ENCODE data around the gene MLPH.

MLPH gene

DNA sequence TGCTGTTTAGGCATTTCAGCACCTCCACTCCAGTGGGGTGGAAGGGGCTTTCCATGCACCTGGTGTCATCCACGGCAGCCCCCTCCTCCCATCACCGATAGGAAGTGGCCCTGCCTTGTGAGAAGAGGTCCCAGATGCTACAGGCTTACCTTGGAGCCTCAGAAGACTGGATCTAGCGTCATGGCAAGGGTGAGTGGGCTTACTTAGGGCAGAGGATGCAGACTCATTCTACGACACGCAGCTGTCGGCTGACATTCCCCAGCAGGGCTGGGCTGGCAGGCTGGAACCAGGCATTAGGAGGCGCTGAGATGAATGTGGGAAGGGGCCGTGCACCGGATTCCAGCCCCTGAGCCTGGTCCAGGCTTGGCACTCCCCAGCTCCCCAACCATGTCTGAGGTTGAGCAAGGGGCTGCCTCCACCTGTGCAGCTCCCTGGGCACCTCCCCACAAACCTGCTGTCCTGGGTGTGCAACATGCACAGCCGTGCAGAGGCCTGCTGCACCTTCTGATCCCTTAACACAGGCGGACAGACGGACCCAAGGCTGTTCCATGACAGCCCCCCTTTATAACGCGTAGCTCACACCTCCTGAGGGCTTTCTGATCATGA, 77.6 kb downstream of the MLPH start:
- no peak overlapping the region for H4K91ac ChIP-seq (ENCODE audit: low read depth, low read length, poor library complexity)

DNA sequence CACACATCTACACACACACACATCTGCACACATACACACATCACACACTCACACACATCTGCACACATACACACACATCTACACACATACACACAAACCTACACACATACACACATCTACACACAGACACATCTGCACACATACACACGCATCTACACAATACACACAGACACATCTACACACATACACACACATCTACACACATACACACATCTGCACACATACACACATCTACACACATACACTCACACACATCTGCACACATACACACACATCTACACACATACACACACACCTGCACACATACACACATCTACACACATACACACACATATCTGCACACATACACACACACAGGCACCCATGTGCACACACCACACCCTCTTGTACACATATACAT, 78.9 kb downstream of the MLPH start:
- H2AFZ ChIP-seq (ENCODE audit: low read length), result no peak overlapping the region
- no peak overlapping the region for H3K4ac ChIP-seq (ENCODE audit: low read length)
- H3K4me3 ChIP-seq (ENCODE audit: low read length in 2 of 2), result no peak overlapping the region
- H2BK5ac ChIP-seq (ENCODE audit: low read length), result no peak overlapping the region
- no peak overlapping the region for H2BK12ac ChIP-seq (ENCODE audit: low read length)
- H2AK5ac ChIP-seq (ENCODE audit: low read depth, low read length), result no peak overlapping the region
- no peak overlapping the region for H3K4me2 ChIP-seq (ENCODE audit: insufficient read depth, low read length, poor library complexity, severe bottlenecking)
- no peaks in the 10 kb centered on the region for H3K4me1 ChIP-seq (ENCODE audit: control insufficient read depth in 2 of 2, insufficient read depth in 1 of 2, low read depth in 1 of 2, low read length in 2 of 2)
- no peak overlapping the region for H3K9ac ChIP-seq (ENCODE audit: low read depth, low read length, poor library complexity)
- H3K14ac ChIP-seq (ENCODE audit: low read length), result peak overlapping the region; percentile 79
- no peak overlapping the region for H2BK120ac ChIP-seq (ENCODE audit: low read depth, low read length)
- H4K8ac ChIP-seq (ENCODE audit: low read depth, low read length), result no peak overlapping the region
- H4K91ac ChIP-seq (ENCODE audit: low read depth, low read length, poor library complexity), result no peak overlapping the region
- H3K23ac ChIP-seq (ENCODE audit: low read depth, low read length, poor library complexity), result no peak overlapping the region
- no peaks in the 10 kb centered on the region for H3K36me3 ChIP-seq (replicated peaks in 1 of 2; ENCODE audit: control insufficient read depth in 2 of 2, insufficient read depth in 2 of 2, low read length in 2 of 2)
- no peak overlapping the region for H3K18ac ChIP-seq (ENCODE audit: low read length)
- H3K9me3 ChIP-seq (replicated peaks in 1 of 2; ENCODE audit: control insufficient read depth in 2 of 2, insufficient read depth in 1 of 2, low read depth in 1 of 2, low read length in 2 of 2), result peaks cover 0 to 8% of the 10 kb centered on the region in 2 donors
- no peak for DNase-seq (ENCODE audit: low spot score)
- peaks cover 0 to 7% (median 2%) of the 10 kb centered on the region in 3 experiments for H3K27me3 ChIP-seq (ENCODE audit: control insufficient read depth in 3 of 3, insufficient read depth in 3 of 3, low read depth in 1 of 3, low read length in 3 of 3)
- no peak overlapping the region for H2BK15ac ChIP-seq (ENCODE audit: low read length)
- no peak overlapping the region for H3K27ac ChIP-seq (replicated peaks; ENCODE audit: low read length)
- H3K79me1 ChIP-seq (ENCODE audit: low read depth, low read length), result no peaks in the 10 kb centered on the region
- no CpG with 5 or more reads among the region's 1 CpG for WGBS, 2 donors (ENCODE audit: extremely low coverage in 2 of 2, insufficient read length in 2 of 2, insufficient replicate concordance in 1 of 2)

More for the DNA sequence above, 77.6 kb downstream of the MLPH start:
- H2AK5ac ChIP-seq (ENCODE audit: low read depth, low read length), result no peak overlapping the region
- H3K27me3 ChIP-seq (ENCODE audit: control insufficient read depth in 3 of 3, insufficient read depth in 3 of 3, low read depth in 1 of 3, low read length in 3 of 3), result peaks cover 0 to 7% (median 2%) of the 10 kb centered on the region in 3 experiments
- H3K14ac ChIP-seq (ENCODE audit: low read length), result no peak overlapping the region
- no peak overlapping the region for H4K8ac ChIP-seq (ENCODE audit: low read depth, low read length)
- H3K36me3 ChIP-seq (replicated peaks in 1 of 2; ENCODE audit: control insufficient read depth in 2 of 2, insufficient read depth in 2 of 2, low read length in 2 of 2), result no peaks in the 10 kb centered on the region
- H3K9me3 ChIP-seq (replicated peaks in 1 of 2; ENCODE audit: control insufficient read depth in 2 of 2, insufficient read depth in 1 of 2, low read depth in 1 of 2, low read length in 2 of 2), result peaks cover 0 to 8% of the 10 kb centered on the region in 2 donors
- H3K4me1 ChIP-seq (ENCODE audit: control insufficient read depth in 2 of 2, insufficient read depth in 1 of 2, low read depth in 1 of 2, low read length in 2 of 2), result no peaks in the 10 kb centered on the region
- H3K4me2 ChIP-seq (ENCODE audit: insufficient read depth, low read length, poor library complexity, severe bottlenecking), result no peak overlapping the region
- H3K18ac ChIP-seq (ENCODE audit: low read length), result no peak overlapping the region
- H3K79me1 ChIP-seq (ENCODE audit: low read depth, low read length), result no peaks in the 10 kb centered on the region
- H2BK5ac ChIP-seq (ENCODE audit: low read length), result no peak overlapping the region
- H3K23ac ChIP-seq (ENCODE audit: low read depth, low read length, poor library complexity), result no peak overlapping the region
- H3K9ac ChIP-seq (ENCODE audit: low read depth, low read length, poor library complexity), result no peak overlapping the region
- H2BK120ac ChIP-seq (ENCODE audit: low read depth, low read length), result no peak overlapping the region
- peak overlapping the region in 1 of 2 donors; percentile 15 for H3K4me3 ChIP-seq (ENCODE audit: low read length in 2 of 2)
- H2BK12ac ChIP-seq (ENCODE audit: low read length), result no peak overlapping the region
- no peak overlapping the region for H2AFZ ChIP-seq (ENCODE audit: low read length)
- H3K27ac ChIP-seq (replicated peaks; ENCODE audit: low read length), result no peak overlapping the region
- no peak overlapping the region for H3K4ac ChIP-seq (ENCODE audit: low read length)
- WGBS, 2 donors (ENCODE audit: extremely low coverage in 2 of 2, insufficient read length in 2 of 2, insufficient replicate concordance in 1 of 2), result no CpG with 5 or more reads among the region's 14 CpGs
- DNase-seq (ENCODE audit: low spot score), result no peak
- no peak overlapping the region for H2BK15ac ChIP-seq (ENCODE audit: low read length)

DNA sequence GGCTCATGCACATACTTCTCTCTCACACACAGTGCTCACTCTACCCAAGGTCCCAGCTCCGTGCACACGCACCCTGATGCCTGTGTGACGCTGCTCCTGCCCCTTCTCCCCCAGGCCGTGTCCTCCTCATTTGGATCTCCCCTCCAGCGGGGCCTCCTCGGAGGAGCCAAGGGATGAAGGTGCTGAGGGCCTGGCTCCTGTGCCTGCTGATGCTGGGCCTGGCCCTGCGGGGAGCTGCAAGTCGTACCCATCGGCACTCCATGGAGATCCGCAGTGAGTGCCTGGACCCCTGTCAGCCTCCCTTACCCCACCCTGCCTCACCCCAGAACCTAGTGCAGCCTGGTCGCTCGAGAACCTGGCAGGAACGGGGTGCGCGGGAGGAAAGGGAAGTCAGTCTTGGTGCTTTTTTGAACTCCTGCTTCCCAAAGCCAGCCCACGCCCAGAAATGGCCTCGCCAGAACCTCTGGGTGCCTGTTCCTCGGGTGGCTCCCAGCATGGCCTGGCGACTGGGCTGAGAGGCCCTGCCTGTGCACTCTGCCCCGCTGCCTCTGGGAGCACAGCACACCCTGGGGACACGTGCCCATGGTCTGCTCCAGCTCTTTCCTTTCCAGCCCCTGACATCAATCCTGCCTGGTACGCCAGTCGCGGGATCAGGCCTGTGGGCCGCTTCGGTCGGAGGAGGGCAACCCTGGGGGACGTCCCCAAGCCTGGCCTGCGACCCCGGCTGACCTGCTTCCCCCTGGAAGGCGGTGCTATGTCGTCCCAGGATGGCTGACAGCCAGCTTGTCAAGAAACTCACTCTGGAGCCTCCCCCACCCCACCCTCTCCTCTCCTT, 79.6 kb downstream of the MLPH start, which contains the start of gene PRLH:
Gene PRLH (plus strand): TSS at position 174 of the 835 bp plus-strand sequence. CDS start 0 bp downstream, at position 174.
- no peak within 1 kb of the TSS for H3K27ac ChIP-seq (replicated peaks; ENCODE audit: low read length)
- no CpG with 5 or more reads among the region's 32 CpGs for WGBS, 2 donors (ENCODE audit: extremely low coverage in 2 of 2, insufficient read length in 2 of 2, insufficient replicate concordance in 1 of 2)
- H2BK120ac ChIP-seq (ENCODE audit: low read depth, low read length), result no peak within 1 kb of the TSS

More for the DNA sequence above, 79.6 kb downstream of the MLPH start, which contains the start of gene PRLH:
- Histone ChIP-seq H2AK5ac (ENCODE audit: low read depth, low read length) (no peak within 1 kb of the TSS), H4K91ac (ENCODE audit: low read depth, low read length, poor library complexity) (peak within 1 kb of the TSS; percentile 69), H2BK5ac (ENCODE audit: low read length) (no peak within 1 kb of the TSS), H3K4ac (ENCODE audit: low read length) (no peak within 1 kb of the TSS), H3K4me3 (ENCODE audit: low read length in 2 of 2) (peak within 1 kb of the TSS in 1 of 2 donors; percentile 33), H3K18ac (ENCODE audit: low read length) (peak within 1 kb of the TSS; percentile 54), H3K4me2 (ENCODE audit: insufficient read depth, low read length, poor library complexity, severe bottlenecking) (no peak within 1 kb of the TSS), H3K79me1 (ENCODE audit: low read depth, low read length) (peaks cover 1% of the 10 kb centered on the region), H2AFZ (ENCODE audit: low read length) (no peak within 1 kb of the TSS), H3K9me3 (replicated peaks in 1 of 2; ENCODE audit: control insufficient read depth in 2 of 2, insufficient read depth in 1 of 2, low read depth in 1 of 2, low read length in 2 of 2) (peaks cover 0 to 8% of the 10 kb centered on the region in 2 donors), H3K9ac (ENCODE audit: low read depth, low read length, poor library complexity) (peak within 1 kb of the TSS; percentile 53), H2BK15ac (ENCODE audit: low read length) (no peak within 1 kb of the TSS), H3K14ac (ENCODE audit: low read length) (peak within 1 kb of the TSS; percentile 79), H3K4me1 (ENCODE audit: control insufficient read depth in 2 of 2, insufficient read depth in 1 of 2, low read depth in 1 of 2, low read length in 2 of 2) (no peaks in the 10 kb centered on the region), H3K27me3 (ENCODE audit: control insufficient read depth in 3 of 3, insufficient read depth in 3 of 3, low read depth in 1 of 3, low read length in 3 of 3) (peaks cover 0 to 7% (median 2%) of the 10 kb centered on the region in 3 experiments), H3K36me3 (replicated peaks in 1 of 2; ENCODE audit: control insufficient read depth in 2 of 2, insufficient read depth in 2 of 2, low read length in 2 of 2) (no peaks in the 10 kb centered on the region), H2BK12ac (ENCODE audit: low read length) (no peak within 1 kb of the TSS), H4K8ac (ENCODE audit: low read depth, low read length) (peak within 1 kb of the TSS; percentile 0), H3K23ac (ENCODE audit: low read depth, low read length, poor library complexity) (peak within 1 kb of the TSS; percentile 81)
- DNase-seq (ENCODE audit: low spot score), result no peak
